CD4-positive, alpha-beta T cell (primary cell): ENCODE measurements around the gene TRDMT1. TPM values are rescaled to one million over a fixed set of nuclear protein-coding genes. Genes with fewer than 3 reads are reported as not detected.
A peak's percentile ranks its signal among the peaks of the same experiment; 100 is the strongest.

ENCODE experiments used
- ATAC-seq: fragments of 200-7000 bp; cut with Tn5 transposase; one replicate; pipeline ENCODE4 v1.10.0; 2022; ENCODE audit warnings: mild to moderate bottlenecking; ENCODE audit not compliant: poor library complexity
- CTCF ChIA-PET: fragments of 350-600 bp; sonication (Branson Sonifier 250); formaldehyde crosslinking; loops from one replicate; lab custom pipeline; 2021; ENCODE audit warnings: antibody characterized with exemption, inconsistent platforms; lab: Charles Lee
- POLR2A ChIA-PET: fragments of 350-600 bp; sonication (Branson Sonifier 250); formaldehyde crosslinking; loops from one replicate; lab custom pipeline; 2021; ENCODE audit warnings: antibody characterized with exemption, inconsistent platforms; lab: Charles Lee
- DNase-seq, 14 experiments: peaks; one replicate each; pipeline ENCODE4 v3.0.0-alpha.2; 2013 to 2020; ENCODE audit warnings: mixed read lengths in 2 of 14
- H3K27ac ChIP-seq, 2 donors: one replicate each; pipeline versions ENCODE4 v1.5.1 to v1.7.0; 2013; ENCODE audit warnings: low read length in 2 of 2, low read depth in 1 of 2, mild to moderate bottlenecking in 1 of 2
- H3K27me3 ChIP-seq, 2 experiments: 1 replicate in 1 of 2; 2 replicates in 1 of 2; pipeline versions ENCODE4 v1.6.1 to v1.7.0; 2013; ENCODE audit warnings: low read length in 2 of 2, control low read depth in 1 of 2, mild to moderate bottlenecking in 1 of 2, moderate library complexity in 1 of 2; ENCODE audit not compliant: insufficient read depth in 2 of 2, control insufficient read depth in 1 of 2
- H3K36me3 ChIP-seq: one replicate; pipeline ENCODE4 v1.6.1; 2013; ENCODE audit warnings: low read length, control low read depth; ENCODE audit not compliant: insufficient read depth
- H3K4me1 ChIP-seq: one replicate; pipeline ENCODE4 v1.6.1; 2013; ENCODE audit warnings: low read length, control low read depth; ENCODE audit not compliant: insufficient read depth
- H3K4me3 ChIP-seq: one replicate; pipeline ENCODE4 v1.5.1; 2013; ENCODE audit warnings: mild to moderate bottlenecking, low read length, moderate library complexity
- H3K9me3 ChIP-seq, 2 experiments: 1 replicate in 1 of 2; 2 replicates in 1 of 2; pipeline versions ENCODE4 v1.6.1 to v1.7.0; 2013; ENCODE audit warnings: low read length in 2 of 2, mild to moderate bottlenecking in 2 of 2, control low read depth in 1 of 2, moderate library complexity in 1 of 2; ENCODE audit not compliant: control insufficient read depth in 1 of 2, insufficient read depth in 1 of 2
- H3K27ac Mint-ChIP-seq: one replicate; pipeline ENCODE4 v1.8.0; 2020; ENCODE audit warnings: mixed read lengths
- H3K27me3 Mint-ChIP-seq: one replicate; pipeline ENCODE4 v1.8.0; 2021; ENCODE audit warnings: mixed read lengths
- H3K36me3 Mint-ChIP-seq: one replicate; pipeline ENCODE4 v1.8.0; 2021; ENCODE audit warnings: low read depth, mixed read lengths
- H3K4me1 Mint-ChIP-seq: one replicate; pipeline ENCODE4 v1.8.0; 2021; ENCODE audit warnings: low read depth, mixed read lengths
- H3K4me3 Mint-ChIP-seq: one replicate; pipeline ENCODE4 v1.8.0; 2020; ENCODE audit warnings: mild to moderate bottlenecking, mixed read lengths
- H3K9me3 Mint-ChIP-seq: one replicate; pipeline ENCODE4 v1.8.0; 2020; ENCODE audit warnings: mixed read lengths
- CTCF ChIP-seq: fragments of 200-600 bp; IDR thresholded peaks from one replicate; pipeline ENCODE4 v1.8.0; 2022; ENCODE audit warnings: antibody characterized with exemption, mild to moderate bottlenecking
- intact Hi-C, 2 experiments: fragments of 100-400 bp; cut with DNase I in 1 of 2; cut with micrococcal nuclease in 1 of 2; formaldehyde crosslinking; loops; one replicate each; pipeline versions ENCODE4 v1.15.1 to v1.9.0; 2023 to 2025; cut with DNase I, micrococcal nuclease
- total RNA-seq, 174 experiments: library from RNA in 2 of 174; stranded (reverse) in 2 of 174; gene quantifications; one replicate each; pipeline ENCODE4 v1.2.3 and lab custom pipeline; 2021 to 2026

The TRDMT1 gene
- total RNA-seq, 2 experiments from 2014 or later = 20.3 to 21.3 TPM

GRCh38 chr10:17241611-17242333 lies 40.3 kb upstream of the TRDMT1 start:
- H3K4me1 Mint-ChIP-seq = peaks cover 31% of the 10 kb centered on the region
- peaks cover 23% of the 10 kb centered on the region for H3K36me3 Mint-ChIP-seq
- H3K4me1 ChIP-seq = peaks cover 11% of the 10 kb centered on the region
- H3K36me3 ChIP-seq = peaks cover 14% of the 10 kb centered on the region
- ATAC-seq (peak; percentile 54), DNase-seq (peak in 3 of 14 experiments; percentile 25 to 42 (median 35))
- intact Hi-C loops = loop anchor here in 1 of 2 experiments (5.0 kb wide), 1 partner anchor 349 kb away; no protein-coding TSS in a partner anchor
- no peak overlapping the region for H3K4me3 ChIP-seq
- H3K27me3 ChIP-seq = no peaks in the 10 kb centered on the region
- no peak overlapping the region for H3K27ac ChIP-seq
- no peak for TF ChIP-seq CTCF
- no peaks in the 10 kb centered on the region for H3K9me3 Mint-ChIP-seq
- no peaks in the 10 kb centered on the region for H3K27me3 Mint-ChIP-seq
- H3K9me3 ChIP-seq = no peaks in the 10 kb centered on the region
- POLR2A ChIA-PET = interaction anchor here (1.3 to 4.6 kb wide), 3 partner anchors 9 to 424 kb away, joined by 4 to 28 read pairs (median 6); partner anchors contain the start of genes RSU1 and VIM
- H3K27ac Mint-ChIP-seq = peak overlapping the region; percentile 74
- CTCF ChIA-PET = no interaction called here
- H3K4me3 Mint-ChIP-seq = no peak overlapping the region

GRCh38 chr10:17240616-17241015 lies 39.1 kb upstream of the TRDMT1 start:
- Mint-ChIP-seq H3K27me3 (no peaks in the 10 kb centered on the region), H3K36me3 (peaks cover 34% of the 10 kb centered on the region), H3K4me3 (no peak overlapping the region), H3K27ac (peak overlapping the region; percentile 7), H3K9me3 (no peaks in the 10 kb centered on the region), H3K4me1 (peaks cover 41% of the 10 kb centered on the region)
- H3K27me3 ChIP-seq = no peaks in the 10 kb centered on the region
- DNase-seq (no peak), ATAC-seq (no peak)
- no peak overlapping the region for H3K4me3 ChIP-seq
- H3K4me1 ChIP-seq = peaks cover 11% of the 10 kb centered on the region
- POLR2A ChIA-PET = interaction anchor here (0.7 to 4.6 kb wide), 2 partner anchors 11 to 15 kb away, joined by 4 to 28 read pairs; partner anchors contain the start of gene VIM
- no peaks in the 10 kb centered on the region for H3K9me3 ChIP-seq
- no peak for TF ChIP-seq CTCF
- CTCF ChIA-PET = no interaction called here
- intact Hi-C loops = loop anchor here in 1 of 2 experiments (5.0 kb wide), 1 partner anchor 348 kb away; no protein-coding TSS in a partner anchor
- H3K27ac ChIP-seq = no peak overlapping the region
- peaks cover 25% of the 10 kb centered on the region for H3K36me3 ChIP-seq

GRCh38 chr10:17240096-17240495 lies 38.6 kb upstream of the TRDMT1 start:
- Mint-ChIP-seq H3K27me3 (no peaks in the 10 kb centered on the region), H3K27ac (peak overlapping the region; percentile 30), H3K4me3 (no peak overlapping the region), H3K4me1 (peaks cover 45% of the 10 kb centered on the region), H3K36me3 (peaks cover 40% of the 10 kb centered on the region), H3K9me3 (no peaks in the 10 kb centered on the region)
- Histone ChIP-seq H3K9me3 (no peaks in the 10 kb centered on the region), H3K27me3 (no peaks in the 10 kb centered on the region), H3K27ac (no peak overlapping the region), H3K36me3 (peaks cover 30% of the 10 kb centered on the region), H3K4me1 (peaks cover 15% of the 10 kb centered on the region), H3K4me3 (no peak overlapping the region)
- ChIA-PET POLR2A (interaction anchor here (0.7 to 4.6 kb wide), 2 partner anchors 11 to 15 kb away, joined by 4 to 28 read pairs; partner anchors contain the start of gene VIM), CTCF (no interaction called here)
- TF ChIP-seq CTCF = no peak
- intact Hi-C loops = loop anchor here in 1 of 2 experiments (5.0 kb wide), 1 partner anchor 348 kb away; no protein-coding TSS in a partner anchor
- ATAC-seq = no peak
- DNase-seq = no peak
